GM23338 (cell line): Measurements from ENCODE around the gene DLST. TPM values are rescaled to one million over a fixed set of nuclear protein-coding genes. Genes with fewer than 3 reads are reported as not detected.

Experiments used
- ATAC-seq: fragments of 200-7000 bp; cut with Tn5 transposase; 3 replicates; pipeline ENCODE4 v1.9.1; 2020
- DNase-seq: peaks from one replicate; pipeline ENCODE4 v3.0.0-alpha.2; 2015; ENCODE audit warnings: low spot score
- H2AFZ ChIP-seq: fragments of 200-600 bp; sonication (generic); 2 replicates; pipeline ENCODE4 v1.8.0; 2016; ENCODE audit warnings: antibody characterized with exemption, mild to moderate bottlenecking, moderate library complexity
- H3F3A ChIP-seq: fragments of 200-600 bp; sonication (generic); replicated peaks from 2 replicates; pipeline ENCODE4 v1.8.0; 2017; ENCODE audit warnings: antibody characterized with exemption, mixed run types, low read depth
- H3K27ac ChIP-seq: fragments of 200-600 bp; sonication (generic); 2 replicates; pipeline ENCODE4 v1.6.1; 2016; ENCODE audit warnings: low read depth
- H3K27me3 ChIP-seq: fragments of 200-600 bp; sonication (generic); 2 replicates; pipeline ENCODE4 v1.8.0; 2016; ENCODE audit warnings: mild to moderate bottlenecking, mixed run types, moderate library complexity; ENCODE audit not compliant: insufficient read depth
- H3K36me3 ChIP-seq: fragments of 200-600 bp; sonication (generic); 2 replicates; pipeline ENCODE4 v1.8.0; 2016; ENCODE audit warnings: mild to moderate bottlenecking; ENCODE audit not compliant: insufficient read depth
- H3K4me1 ChIP-seq: fragments of 200-600 bp; sonication (generic); 2 replicates; pipeline ENCODE4 v1.8.0; 2016; ENCODE audit warnings: mild to moderate bottlenecking, moderate library complexity; ENCODE audit not compliant: insufficient read depth
- H3K4me2 ChIP-seq: fragments of 200-600 bp; sonication (generic); 2 replicates; pipeline ENCODE4 v1.7.1; 2017; ENCODE audit warnings: mixed run types
- H3K4me3 ChIP-seq: fragments of 200-600 bp; sonication (generic); 2 replicates; pipeline ENCODE4 v1.6.1; 2016; ENCODE audit warnings: mixed run types
- H3K79me2 ChIP-seq: fragments of 200-600 bp; sonication (generic); replicated peaks from 2 replicates; pipeline ENCODE4 v1.8.0; 2017; ENCODE audit warnings: mild to moderate bottlenecking; ENCODE audit not compliant: insufficient read depth
- H3K9me2 ChIP-seq: fragments of 200-600 bp; sonication (generic); 2 replicates; pipeline ENCODE4 v1.8.0; 2017; ENCODE audit not compliant: insufficient read depth
- H4K20me1 ChIP-seq: fragments of 200-600 bp; sonication (generic); replicated peaks from 2 replicates; pipeline ENCODE4 v1.8.0; 2017; ENCODE audit warnings: mild to moderate bottlenecking; ENCODE audit not compliant: insufficient read depth
- H3K27ac Mint-ChIP-seq: 2 replicates; pipeline ENCODE4 v1.8.0; 2020; ENCODE audit warnings: inconsistent platforms, mild to moderate bottlenecking, moderate library complexity, mixed read lengths
- H3K27me3 Mint-ChIP-seq: 3 replicates; pipeline ENCODE4 v1.8.0; 2022; ENCODE audit warnings: low read depth, mild to moderate bottlenecking, moderate library complexity, mixed read lengths, inconsistent platforms; ENCODE audit not compliant: insufficient read depth, poor library complexity
- H3K36me3 Mint-ChIP-seq: 3 replicates; pipeline ENCODE4 v1.8.0; 2021; ENCODE audit warnings: low read depth, mild to moderate bottlenecking, inconsistent platforms, moderate library complexity, mixed read lengths
- H3K4me1 Mint-ChIP-seq: 3 replicates; pipeline ENCODE4 v1.8.0; 2020; ENCODE audit warnings: mild to moderate bottlenecking, inconsistent platforms, mixed read lengths
- H3K4me3 Mint-ChIP-seq: 3 replicates; pipeline ENCODE4 v1.8.0; 2021; ENCODE audit warnings: moderate library complexity, mild to moderate bottlenecking, inconsistent platforms, mixed read lengths
- H3K9me3 Mint-ChIP-seq: 3 replicates; pipeline ENCODE4 v1.8.0; 2020; ENCODE audit warnings: moderate library complexity, mild to moderate bottlenecking, inconsistent platforms, mixed read lengths
- CREB1 ChIP-seq: fragments of 250-450 bp; sonication (Bioruptor Pico); IDR thresholded peaks from 2 replicates; pipeline ENCODE4 v1.5.0; 2020; ENCODE audit warnings: low read depth, mild to moderate bottlenecking, moderate library complexity
- EZH2 ChIP-seq: fragments of 200-600 bp; sonication (generic); IDR thresholded peaks from one replicate; pipeline ENCODE4 v1.8.0; 2017; ENCODE audit warnings: antibody characterized with exemption, mild to moderate bottlenecking, low read depth; ENCODE audit not compliant: unreplicated experiment
- EZH2phosphoT487 ChIP-seq: fragments of 200-600 bp; sonication (generic); IDR thresholded peaks from one replicate; pipeline ENCODE4 v1.8.1; 2018; ENCODE audit warnings: antibody characterized with exemption; ENCODE audit not compliant: unreplicated experiment
- JUNB ChIP-seq: IDR thresholded peaks from one replicate; pipeline ENCODE4 v1.6.1; 2016; ENCODE audit warnings: antibody characterized with exemption; ENCODE audit not compliant: unreplicated experiment
- NANOG ChIP-seq: IDR thresholded peaks from 2 replicates; pipeline ENCODE4 v1.6.1; 2016; ENCODE audit warnings: antibody characterized with exemption, borderline replicate concordance
- POLR2AphosphoS5 ChIP-seq: IDR thresholded peaks from 2 replicates; pipeline ENCODE4 v1.6.1; 2016; ENCODE audit warnings: antibody characterized with exemption, low read depth
- STAT1 ChIP-seq: IDR thresholded peaks from one replicate; pipeline ENCODE4 v1.6.1; 2016; ENCODE audit warnings: antibody characterized with exemption; ENCODE audit not compliant: unreplicated experiment
- ZNF114 ChIP-seq: fragments of 250-450 bp; sonication (Bioruptor Pico); IDR thresholded peaks from 2 replicates; pipeline ENCODE4 v1.5.0; 2020; ENCODE audit warnings: mild to moderate bottlenecking, moderate library complexity
- ZNF331 ChIP-seq: fragments of 250-450 bp; sonication (Bioruptor Pico); IDR thresholded peaks from 2 replicates; pipeline ENCODE4 v1.5.0; 2020; ENCODE audit warnings: low read depth, mild to moderate bottlenecking, moderate library complexity
- polyA plus RNA-seq: library from polyadenylated mRNA; unstranded; fragments of >200 nt; fragmentation: Nextera tagmentation; extraction: Ambion mirVana; gene quantifications from 2 replicates; pipeline ENCODE4 v1.2.1, GENCODE V29; 2016
- total RNA-seq: library from RNA; depleted of rRNA; stranded (reverse); fragments of >200 nt; shearing (Covaris generic); gene quantifications from 2 replicates; pipeline ENCODE4 v1.2.3, GENCODE V29; 2014
- TF ChIP-seq, protein P1 (sequence below): IDR thresholded peaks from one replicate; pipeline ENCODE4 v1.6.1; 2018; ENCODE audit warnings: antibody characterized with exemption; ENCODE audit not compliant: unreplicated experiment
- TF ChIP-seq, protein P2 (sequence below), 2 experiments: fragments of 200-600 bp in 1 of 2; sonication (generic) in 1 of 2; conservative IDR thresholded peaks; 2 replicates each; pipeline versions ENCODE4 v1.5.1 to v1.6.1; 2016 to 2017; ENCODE audit warnings: antibody characterized with exemption in 2 of 2, low read depth in 2 of 2, mild to moderate bottlenecking in 2 of 2, moderate library complexity in 1 of 2
- TF ChIP-seq, protein P3 (sequence below): fragments of 250-450 bp; sonication (Bioruptor Pico); IDR thresholded peaks from 2 replicates; pipeline ENCODE4 v1.5.0; 2020; ENCODE audit warnings: mild to moderate bottlenecking, moderate library complexity
- TF ChIP-seq, protein P4 (sequence below): IDR thresholded peaks from 2 replicates; pipeline ENCODE4 v1.6.1; 2016; ENCODE audit warnings: antibody characterized with exemption

DLST gene
- total and polyA plus RNA-seq, 2 experiments from 2014 or later, result 11.2 to 106 TPM

DNA sequence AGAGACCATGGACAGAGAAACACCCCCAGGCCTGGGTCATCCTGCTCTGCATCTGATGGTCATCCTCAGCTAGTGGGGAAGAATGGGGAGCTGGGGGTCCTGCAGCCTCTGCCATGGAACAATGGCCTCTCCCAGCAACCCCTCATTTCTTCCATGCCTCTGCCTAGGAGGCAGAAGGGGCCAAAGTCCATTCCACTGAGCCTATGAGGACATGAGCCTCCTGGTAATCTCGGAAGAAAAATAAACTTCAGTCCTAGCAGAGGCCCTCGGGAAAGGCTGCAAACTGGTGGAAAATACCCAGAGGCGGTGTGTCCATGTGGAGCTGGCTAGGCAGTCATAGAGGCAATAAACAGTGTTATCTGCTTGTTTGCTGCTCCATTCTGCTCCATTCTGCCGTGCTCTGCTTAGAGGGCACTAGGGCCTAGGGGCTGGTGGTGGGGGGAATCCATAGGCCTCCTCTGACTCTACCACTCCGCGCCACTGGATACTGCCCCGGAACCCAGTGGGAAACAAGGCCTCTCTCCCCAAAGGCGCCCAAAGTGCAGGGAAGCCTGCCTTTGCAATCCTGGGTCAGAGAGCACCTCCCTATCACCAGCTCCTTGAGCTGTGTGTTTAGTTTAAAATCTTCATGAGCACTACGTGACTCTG lies 69.2 kb downstream of the DLST start:
- Histone ChIP-seq H3K27ac (no peak overlapping the region), H3K79me2 (no peaks in the 10 kb centered on the region), H3K9me2 (no peaks in the 10 kb centered on the region), H3K36me3 (no peaks in the 10 kb centered on the region), H3F3A (no peaks in the 10 kb centered on the region), H3K4me1 (peaks cover 8% of the 10 kb centered on the region), H2AFZ (no peak overlapping the region), H3K4me2 (no peak overlapping the region), H3K27me3 (peaks cover 6% of the 10 kb centered on the region; the same call in 1 of the 2 replicates), H4K20me1 (no peaks in the 10 kb centered on the region), H3K4me3 (no peak overlapping the region)
- no peak overlapping the region for H3K27ac Mint-ChIP-seq
- ATAC-seq (no peak), DNase-seq (no peak)
- no peaks in the 10 kb centered on the region; the same call in 2 of the 3 replicates for H3K9me3 Mint-ChIP-seq
- TF ChIP-seq POLR2AphosphoS5 (no peak), STAT1 (no peak), ZNF331 (CRISPR knock-in tag) (no peak), CREB1 (CRISPR knock-in tag) (no peak), EZH2phosphoT487 (no peak), ZNF114 (CRISPR knock-in tag) (no peak), NANOG (no peak), EZH2 (no peak), JUNB (no peak)
- TF ChIP-seq, protein P1, sequence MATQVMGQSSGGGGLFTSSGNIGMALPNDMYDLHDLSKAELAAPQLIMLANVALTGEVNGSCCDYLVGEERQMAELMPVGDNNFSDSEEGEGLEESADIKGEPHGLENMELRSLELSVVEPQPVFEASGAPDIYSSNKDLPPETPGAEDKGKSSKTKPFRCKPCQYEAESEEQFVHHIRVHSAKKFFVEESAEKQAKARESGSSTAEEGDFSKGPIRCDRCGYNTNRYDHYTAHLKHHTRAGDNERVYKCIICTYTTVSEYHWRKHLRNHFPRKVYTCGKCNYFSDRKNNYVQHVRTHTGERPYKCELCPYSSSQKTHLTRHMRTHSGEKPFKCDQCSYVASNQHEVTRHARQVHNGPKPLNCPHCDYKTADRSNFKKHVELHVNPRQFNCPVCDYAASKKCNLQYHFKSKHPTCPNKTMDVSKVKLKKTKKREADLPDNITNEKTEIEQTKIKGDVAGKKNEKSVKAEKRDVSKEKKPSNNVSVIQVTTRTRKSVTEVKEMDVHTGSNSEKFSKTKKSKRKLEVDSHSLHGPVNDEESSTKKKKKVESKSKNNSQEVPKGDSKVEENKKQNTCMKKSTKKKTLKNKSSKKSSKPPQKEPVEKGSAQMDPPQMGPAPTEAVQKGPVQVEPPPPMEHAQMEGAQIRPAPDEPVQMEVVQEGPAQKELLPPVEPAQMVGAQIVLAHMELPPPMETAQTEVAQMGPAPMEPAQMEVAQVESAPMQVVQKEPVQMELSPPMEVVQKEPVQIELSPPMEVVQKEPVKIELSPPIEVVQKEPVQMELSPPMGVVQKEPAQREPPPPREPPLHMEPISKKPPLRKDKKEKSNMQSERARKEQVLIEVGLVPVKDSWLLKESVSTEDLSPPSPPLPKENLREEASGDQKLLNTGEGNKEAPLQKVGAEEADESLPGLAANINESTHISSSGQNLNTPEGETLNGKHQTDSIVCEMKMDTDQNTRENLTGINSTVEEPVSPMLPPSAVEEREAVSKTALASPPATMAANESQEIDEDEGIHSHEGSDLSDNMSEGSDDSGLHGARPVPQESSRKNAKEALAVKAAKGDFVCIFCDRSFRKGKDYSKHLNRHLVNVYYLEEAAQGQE, result no peak
- TF ChIP-seq, protein P2, sequence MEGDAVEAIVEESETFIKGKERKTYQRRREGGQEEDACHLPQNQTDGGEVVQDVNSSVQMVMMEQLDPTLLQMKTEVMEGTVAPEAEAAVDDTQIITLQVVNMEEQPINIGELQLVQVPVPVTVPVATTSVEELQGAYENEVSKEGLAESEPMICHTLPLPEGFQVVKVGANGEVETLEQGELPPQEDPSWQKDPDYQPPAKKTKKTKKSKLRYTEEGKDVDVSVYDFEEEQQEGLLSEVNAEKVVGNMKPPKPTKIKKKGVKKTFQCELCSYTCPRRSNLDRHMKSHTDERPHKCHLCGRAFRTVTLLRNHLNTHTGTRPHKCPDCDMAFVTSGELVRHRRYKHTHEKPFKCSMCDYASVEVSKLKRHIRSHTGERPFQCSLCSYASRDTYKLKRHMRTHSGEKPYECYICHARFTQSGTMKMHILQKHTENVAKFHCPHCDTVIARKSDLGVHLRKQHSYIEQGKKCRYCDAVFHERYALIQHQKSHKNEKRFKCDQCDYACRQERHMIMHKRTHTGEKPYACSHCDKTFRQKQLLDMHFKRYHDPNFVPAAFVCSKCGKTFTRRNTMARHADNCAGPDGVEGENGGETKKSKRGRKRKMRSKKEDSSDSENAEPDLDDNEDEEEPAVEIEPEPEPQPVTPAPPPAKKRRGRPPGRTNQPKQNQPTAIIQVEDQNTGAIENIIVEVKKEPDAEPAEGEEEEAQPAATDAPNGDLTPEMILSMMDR (conservative IDR thresholded peaks at IDR 0.05; ENCODE audit: low read depth in 2 of 2), result no peak
- TF ChIP-seq, protein P3, sequence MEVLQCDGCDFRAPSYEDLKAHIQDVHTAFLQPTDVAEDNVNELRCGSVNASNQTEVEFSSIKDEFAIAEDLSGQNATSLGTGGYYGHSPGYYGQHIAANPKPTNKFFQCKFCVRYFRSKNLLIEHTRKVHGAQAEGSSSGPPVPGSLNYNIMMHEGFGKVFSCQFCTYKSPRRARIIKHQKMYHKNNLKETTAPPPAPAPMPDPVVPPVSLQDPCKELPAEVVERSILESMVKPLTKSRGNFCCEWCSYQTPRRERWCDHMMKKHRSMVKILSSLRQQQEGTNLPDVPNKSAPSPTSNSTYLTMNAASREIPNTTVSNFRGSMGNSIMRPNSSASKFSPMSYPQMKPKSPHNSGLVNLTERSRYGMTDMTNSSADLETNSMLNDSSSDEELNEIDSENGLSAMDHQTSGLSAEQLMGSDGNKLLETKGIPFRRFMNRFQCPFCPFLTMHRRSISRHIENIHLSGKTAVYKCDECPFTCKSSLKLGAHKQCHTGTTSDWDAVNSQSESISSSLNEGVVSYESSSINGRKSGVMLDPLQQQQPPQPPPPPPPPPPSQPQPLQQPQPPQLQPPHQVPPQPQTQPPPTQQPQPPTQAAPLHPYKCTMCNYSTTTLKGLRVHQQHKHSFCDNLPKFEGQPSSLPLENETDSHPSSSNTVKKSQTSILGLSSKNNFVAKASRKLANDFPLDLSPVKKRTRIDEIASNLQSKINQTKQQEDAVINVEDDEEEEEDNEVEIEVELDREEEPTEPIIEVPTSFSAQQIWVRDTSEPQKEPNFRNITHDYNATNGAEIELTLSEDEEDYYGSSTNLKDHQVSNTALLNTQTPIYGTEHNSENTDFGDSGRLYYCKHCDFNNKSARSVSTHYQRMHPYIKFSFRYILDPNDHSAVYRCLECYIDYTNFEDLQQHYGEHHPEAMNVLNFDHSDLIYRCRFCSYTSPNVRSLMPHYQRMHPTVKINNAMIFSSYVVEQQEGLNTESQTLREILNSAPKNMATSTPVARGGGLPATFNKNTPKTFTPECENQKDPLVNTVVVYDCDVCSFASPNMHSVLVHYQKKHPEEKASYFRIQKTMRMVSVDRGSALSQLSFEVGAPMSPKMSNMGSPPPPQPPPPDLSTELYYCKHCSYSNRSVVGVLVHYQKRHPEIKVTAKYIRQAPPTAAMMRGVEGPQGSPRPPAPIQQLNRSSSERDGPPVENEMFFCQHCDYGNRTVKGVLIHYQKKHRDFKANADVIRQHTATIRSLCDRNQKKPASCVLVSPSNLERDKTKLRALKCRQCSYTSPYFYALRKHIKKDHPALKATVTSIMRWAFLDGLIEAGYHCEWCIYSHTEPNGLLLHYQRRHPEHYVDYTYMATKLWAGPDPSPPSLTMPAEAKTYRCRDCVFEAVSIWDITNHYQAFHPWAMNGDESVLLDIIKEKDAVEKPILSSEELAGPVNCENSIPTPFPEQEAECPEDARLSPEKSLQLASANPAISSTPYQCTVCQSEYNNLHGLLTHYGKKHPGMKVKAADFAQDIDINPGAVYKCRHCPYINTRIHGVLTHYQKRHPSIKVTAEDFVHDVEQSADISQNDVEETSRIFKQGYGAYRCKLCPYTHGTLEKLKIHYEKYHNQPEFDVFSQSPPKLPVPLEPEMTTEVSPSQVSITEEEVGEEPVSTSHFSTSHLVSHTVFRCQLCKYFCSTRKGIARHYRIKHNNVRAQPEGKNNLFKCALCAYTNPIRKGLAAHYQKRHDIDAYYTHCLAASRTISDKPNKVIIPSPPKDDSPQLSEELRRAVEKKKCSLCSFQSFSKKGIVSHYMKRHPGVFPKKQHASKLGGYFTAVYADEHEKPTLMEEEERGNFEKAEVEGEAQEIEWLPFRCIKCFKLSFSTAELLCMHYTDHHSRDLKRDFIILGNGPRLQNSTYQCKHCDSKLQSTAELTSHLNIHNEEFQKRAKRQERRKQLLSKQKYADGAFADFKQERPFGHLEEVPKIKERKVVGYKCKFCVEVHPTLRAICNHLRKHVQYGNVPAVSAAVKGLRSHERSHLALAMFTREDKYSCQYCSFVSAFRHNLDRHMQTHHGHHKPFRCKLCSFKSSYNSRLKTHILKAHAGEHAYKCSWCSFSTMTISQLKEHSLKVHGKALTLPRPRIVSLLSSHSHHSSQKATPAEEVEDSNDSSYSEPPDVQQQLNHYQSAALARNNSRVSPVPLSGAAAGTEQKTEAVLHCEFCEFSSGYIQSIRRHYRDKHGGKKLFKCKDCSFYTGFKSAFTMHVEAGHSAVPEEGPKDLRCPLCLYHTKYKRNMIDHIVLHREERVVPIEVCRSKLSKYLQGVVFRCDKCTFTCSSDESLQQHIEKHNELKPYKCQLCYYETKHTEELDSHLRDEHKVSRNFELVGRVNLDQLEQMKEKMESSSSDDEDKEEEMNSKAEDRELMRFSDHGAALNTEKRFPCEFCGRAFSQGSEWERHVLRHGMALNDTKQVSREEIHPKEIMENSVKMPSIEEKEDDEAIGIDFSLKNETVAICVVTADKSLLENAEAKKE (CRISPR knock-in tag), result no peak
- TF ChIP-seq, protein P4, sequence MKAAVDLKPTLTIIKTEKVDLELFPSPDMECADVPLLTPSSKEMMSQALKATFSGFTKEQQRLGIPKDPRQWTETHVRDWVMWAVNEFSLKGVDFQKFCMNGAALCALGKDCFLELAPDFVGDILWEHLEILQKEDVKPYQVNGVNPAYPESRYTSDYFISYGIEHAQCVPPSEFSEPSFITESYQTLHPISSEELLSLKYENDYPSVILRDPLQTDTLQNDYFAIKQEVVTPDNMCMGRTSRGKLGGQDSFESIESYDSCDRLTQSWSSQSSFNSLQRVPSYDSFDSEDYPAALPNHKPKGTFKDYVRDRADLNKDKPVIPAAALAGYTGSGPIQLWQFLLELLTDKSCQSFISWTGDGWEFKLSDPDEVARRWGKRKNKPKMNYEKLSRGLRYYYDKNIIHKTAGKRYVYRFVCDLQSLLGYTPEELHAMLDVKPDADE, result no peak
- H3K27me3 Mint-ChIP-seq, result peaks cover 15% of the 10 kb centered on the region
- no peaks in the 10 kb centered on the region; the same call in 2 of the 3 replicates for H3K36me3 Mint-ChIP-seq
- no peak overlapping the region for H3K4me3 Mint-ChIP-seq
- peaks cover 11% of the 10 kb centered on the region; the same call in 2 of the 3 replicates for H3K4me1 Mint-ChIP-seq
